Fibroblast of lung (primary cell): ENCODE results near the gene SENP7. TPM values are rescaled to one million over a fixed set of nuclear protein-coding genes. Genes with fewer than 3 reads are reported as not detected.

Source experiments
- DNase-seq, 2 donors: peaks; one replicate each; pipeline versions ENCODE4 v3.0.0 to v3.0.0-alpha.2; 2010; ENCODE audit warnings: low read depth in 2 of 2
- H2AFZ ChIP-seq: 2 replicates; pipeline ENCODE4 v1.5.1; 2012; ENCODE audit warnings: low read length, control low read depth, inconsistent platforms
- H3K27ac ChIP-seq: 2 replicates; pipeline ENCODE4 v1.5.1; 2011; ENCODE audit warnings: low read length, control low read depth; ENCODE audit not compliant: insufficient read depth
- H3K27me3 ChIP-seq: 2 replicates; pipeline ENCODE4 v1.5.1; 2011; ENCODE audit warnings: mild to moderate bottlenecking, low read length; ENCODE audit not compliant: control insufficient read depth, insufficient read depth
- H3K36me3 ChIP-seq: 2 replicates; pipeline ENCODE4 v1.5.1; 2011; ENCODE audit warnings: low read length; ENCODE audit not compliant: control insufficient read depth, insufficient read depth
- H3K4me1 ChIP-seq: 2 replicates; pipeline ENCODE4 v1.5.1; 2011; ENCODE audit warnings: low read length; ENCODE audit not compliant: control insufficient read depth, insufficient read depth; ENCODE audit errors: extremely low read depth
- H3K4me2 ChIP-seq: 2 replicates; pipeline ENCODE4 v1.5.1; 2011; ENCODE audit warnings: low read length, control low read depth; ENCODE audit not compliant: insufficient read depth; ENCODE audit errors: extremely low read depth
- H3K4me3 ChIP-seq, 4 experiments: fragments of 200-600 bp in 1 of 4; sonication (generic) in 1 of 4; replicated peaks in 1 of 4; 2 replicates each; pipeline ENCODE4 v1.5.1; 2011 to 2016; ENCODE audit warnings: low read length in 4 of 4, low read depth in 3 of 4, mild to moderate bottlenecking in 3 of 4, control low read depth in 2 of 4, inconsistent platforms in 1 of 4, mixed read lengths in 1 of 4; ENCODE audit not compliant: insufficient read depth in 1 of 4; ENCODE audit errors: control extremely low read depth in 1 of 4
- H3K79me2 ChIP-seq: 2 replicates; pipeline ENCODE4 v1.5.1; 2012; ENCODE audit warnings: mild to moderate bottlenecking, low read length, inconsistent platforms; ENCODE audit not compliant: control insufficient read depth, insufficient read depth
- H3K9ac ChIP-seq: 2 replicates; pipeline ENCODE4 v1.5.1; 2011; ENCODE audit warnings: mild to moderate bottlenecking, low read length, control low read depth; ENCODE audit not compliant: insufficient read depth
- H3K9me3 ChIP-seq: 2 replicates; pipeline ENCODE4 v1.5.1; 2012; ENCODE audit warnings: low read depth, low read length; ENCODE audit not compliant: control insufficient read depth, insufficient read depth
- H4K20me1 ChIP-seq: 2 replicates; pipeline ENCODE4 v1.5.1; 2011; ENCODE audit warnings: low read length; ENCODE audit not compliant: control insufficient read depth, insufficient read depth; ENCODE audit errors: extremely low read depth
- CTCF ChIP-seq, 2 donors: IDR thresholded peaks in 1 of 2; conservative IDR thresholded peaks in 1 of 2; 1 replicate in 1 of 2; 2 replicates in 1 of 2; pipeline ENCODE4 v1.5.1; 2011 to 2012; ENCODE audit warnings: low read length in 2 of 2, control low read depth in 1 of 2, inconsistent platforms in 1 of 2, low read depth in 1 of 2, mild to moderate bottlenecking in 1 of 2
- EZH2 ChIP-seq: IDR thresholded peaks from 2 replicates; pipeline ENCODE4 v1.5.1; 2012; ENCODE audit warnings: low read length, control low read depth, mild to moderate bottlenecking; ENCODE audit errors: missing control alignments
- polyA plus RNA-seq, 2 donors: library from polyadenylated mRNA; depleted of rRNA in 1 of 2; stranded (reverse) in 1 of 2; unstranded in 1 of 2; fragments of >200 nt; gene quantifications; 2 replicates each; pipeline ENCODE4 v1.2.1, GENCODE V29; 2011 to 2012; ENCODE audit warnings: missing spikeins in 1 of 2
- total RNA-seq: library from RNA; depleted of rRNA; stranded (reverse); fragments of >200 nt; gene quantifications from 2 replicates; pipeline ENCODE4 v1.2.1, GENCODE V29; 2014

Gene SENP7
- total and polyA plus RNA-seq, 2 donors (not counting 1 experiment from before 2014, with no cell fraction given): 7.2 to 16.5 TPM

- Histone ChIP-seq H3K4me3 (no peak overlapping the region), H3K79me2 (no peaks in the 10 kb centered on the region), H3K9ac (no peak overlapping the region), H2AFZ (no peak overlapping the region), H4K20me1 (no peaks in the 10 kb centered on the region), H3K4me2 (no peak overlapping the region), H3K36me3 (no peaks in the 10 kb centered on the region), H3K27me3 (no peaks in the 10 kb centered on the region), H3K9me3 (no peaks in the 10 kb centered on the region), H3K4me1 (no peaks in the 10 kb centered on the region), H3K27ac (no peak overlapping the region)
- TF ChIP-seq EZH2: no peak
- no peak for TF ChIP-seq CTCF (conservative IDR thresholded peaks at IDR 0.05 in 1 of 2, IDR thresholded peaks at IDR 0.05 in 1 of 2; ENCODE audit: low read depth in 1 of 2, low read length in 2 of 2)
- DNase-seq: no peak
Observed at GRCh38 chr3:101414121-101414520, 98.9 kb downstream of the SENP7 start.

- Histone ChIP-seq H3K36me3 (no peaks in the 10 kb centered on the region), H3K27ac (no peak overlapping the region), H3K9ac (no peak overlapping the region), H3K27me3 (no peaks in the 10 kb centered on the region), H3K9me3 (no peaks in the 10 kb centered on the region), H2AFZ (no peak overlapping the region), H3K79me2 (no peaks in the 10 kb centered on the region), H3K4me2 (no peak overlapping the region), H4K20me1 (no peaks in the 10 kb centered on the region), H3K4me1 (no peaks in the 10 kb centered on the region), H3K4me3 (no peak overlapping the region)
- no peak for TF ChIP-seq CTCF (conservative IDR thresholded peaks at IDR 0.05 in 1 of 2, IDR thresholded peaks at IDR 0.05 in 1 of 2; ENCODE audit: low read depth in 1 of 2, low read length in 2 of 2)
- TF ChIP-seq EZH2: no peak
- no peak for DNase-seq
Observed at GRCh38 chr3:101413656-101414055, 99.4 kb downstream of the SENP7 start.

- Histone ChIP-seq H3K36me3 (no peaks in the 10 kb centered on the region), H3K9me3 (no peaks in the 10 kb centered on the region), H2AFZ (no peak overlapping the region), H3K27me3 (no peaks in the 10 kb centered on the region), H3K4me3 (no peak overlapping the region), H3K9ac (no peak overlapping the region), H3K79me2 (no peaks in the 10 kb centered on the region), H3K27ac (no peak overlapping the region), H3K4me1 (no peaks in the 10 kb centered on the region), H4K20me1 (no peaks in the 10 kb centered on the region), H3K4me2 (no peak overlapping the region)
- TF ChIP-seq CTCF (conservative IDR thresholded peaks at IDR 0.05 in 1 of 2, IDR thresholded peaks at IDR 0.05 in 1 of 2; ENCODE audit: low read depth in 1 of 2, low read length in 2 of 2): no peak
- no peak for TF ChIP-seq EZH2
- DNase-seq: no peak
Observed at GRCh38 chr3:101391413-101391950, 121.5 kb downstream of the SENP7 start.
